Activated CD4-positive, alpha-beta memory T cell treated with anti-CD3 and anti-CD28 coated beads for 36 hours (primary cell): ENCODE measurements around the gene PVALEF. TPM values are rescaled to one million over a fixed set of nuclear protein-coding genes. Genes with fewer than 3 reads are reported as not detected.
A peak's percentile ranks its signal among the peaks of the same experiment; 100 is the strongest.

Experiments used
- CTCF ChIA-PET: fragments of 350-600 bp; sonication (Branson Sonifier 250); formaldehyde crosslinking; loops from one replicate; lab custom pipeline; 2021; ENCODE audit warnings: antibody characterized with exemption, inconsistent platforms; lab: Charles Lee
- POLR2A ChIA-PET: fragments of 350-600 bp; sonication (Branson Sonifier 250); formaldehyde crosslinking; loops from one replicate; lab custom pipeline; 2021; ENCODE audit warnings: antibody characterized with exemption; lab: Charles Lee
- DNase-seq: peaks from one replicate; pipeline ENCODE4 v3.0.0-alpha.2; 2020
- H3K27ac Mint-ChIP-seq: one replicate; pipeline ENCODE4 v1.8.0; 2021; ENCODE audit warnings: mixed read lengths
- H3K27me3 Mint-ChIP-seq: one replicate; pipeline ENCODE4 v1.8.0; 2021; ENCODE audit warnings: mixed read lengths
- H3K36me3 Mint-ChIP-seq: one replicate; pipeline ENCODE4 v1.8.0; 2021; ENCODE audit warnings: mixed read lengths
- H3K4me1 Mint-ChIP-seq: one replicate; pipeline ENCODE4 v1.8.0; 2021; ENCODE audit warnings: low read depth, mixed read lengths
- H3K4me3 Mint-ChIP-seq: one replicate; pipeline ENCODE4 v1.8.0; 2021; ENCODE audit warnings: mild to moderate bottlenecking, mixed read lengths
- H3K9me3 Mint-ChIP-seq: one replicate; pipeline ENCODE4 v1.8.0; 2021; ENCODE audit warnings: mixed read lengths
- intact Hi-C: fragments of 100-400 bp; cut with micrococcal nuclease; formaldehyde crosslinking; loops from one replicate; pipeline ENCODE4 v1.15.1; 2023
- total RNA-seq, 2 experiments: library from RNA; stranded (reverse); gene quantifications; one replicate each; pipeline ENCODE4 v1.2.3, GENCODE V29; 2021

PVALEF gene
- total RNA-seq, 2 experiments from 2014 or later, result not detected

DNA sequence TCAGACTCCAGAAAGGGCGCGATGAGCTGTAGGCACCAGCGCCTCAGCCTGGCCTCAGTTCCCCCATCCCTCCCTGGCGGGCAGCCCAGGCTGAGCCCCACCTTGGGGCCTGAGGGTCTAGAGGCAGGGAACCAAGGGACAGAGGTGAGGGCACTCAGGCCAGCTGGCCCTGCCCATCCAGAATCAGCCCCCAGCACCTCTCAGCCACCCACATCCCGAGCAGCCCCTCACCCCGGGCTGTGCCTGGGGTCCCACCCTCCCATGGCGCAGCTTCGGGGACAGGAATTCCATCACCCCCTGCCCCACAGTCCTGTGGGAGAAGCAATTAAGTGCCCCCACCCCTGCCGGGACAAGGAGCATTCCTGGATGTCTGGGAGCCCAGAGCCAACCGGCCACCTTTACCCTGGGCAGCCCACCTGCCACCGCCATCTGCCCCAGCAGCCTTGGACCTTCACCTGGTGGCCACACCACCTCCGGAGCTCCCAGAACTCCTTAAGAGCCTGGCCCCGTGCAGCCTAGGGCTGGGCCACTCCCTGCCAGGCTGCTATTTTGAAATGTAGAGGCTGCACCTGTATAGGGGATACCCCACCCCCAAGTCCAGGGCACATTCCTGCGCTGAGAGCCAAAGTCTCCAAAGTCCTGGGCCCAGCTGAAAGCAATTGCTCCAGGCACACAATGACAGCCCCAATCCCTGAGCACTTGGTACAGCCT lies 33.7 kb upstream of the PVALEF start:
- POLR2A ChIA-PET, result no interaction called here
- Mint-ChIP-seq H3K9me3 (no peaks in the 10 kb centered on the region), H3K27ac (no peak overlapping the region), H3K4me3 (no peak overlapping the region), H3K27me3 (no peaks in the 10 kb centered on the region), H3K4me1 (no peaks in the 10 kb centered on the region), H3K36me3 (no peaks in the 10 kb centered on the region)
- intact Hi-C loops, result no loop called here
- DNase-seq, result no peak
- CTCF ChIA-PET, result no interaction called here

- Mint-ChIP-seq H3K36me3 (no peaks in the 10 kb centered on the region), H3K27me3 (no peaks in the 10 kb centered on the region), H3K4me3 (no peak overlapping the region), H3K4me1 (no peaks in the 10 kb centered on the region), H3K9me3 (no peaks in the 10 kb centered on the region), H3K27ac (no peak overlapping the region)
- intact Hi-C loops, result no loop called here
- DNase-seq, result no peak
- POLR2A ChIA-PET, result no interaction called here
- CTCF ChIA-PET, result no interaction called here
Measured at GRCh38 chr17:81132197-81132540, 33.1 kb upstream of the PVALEF start.

DNA sequence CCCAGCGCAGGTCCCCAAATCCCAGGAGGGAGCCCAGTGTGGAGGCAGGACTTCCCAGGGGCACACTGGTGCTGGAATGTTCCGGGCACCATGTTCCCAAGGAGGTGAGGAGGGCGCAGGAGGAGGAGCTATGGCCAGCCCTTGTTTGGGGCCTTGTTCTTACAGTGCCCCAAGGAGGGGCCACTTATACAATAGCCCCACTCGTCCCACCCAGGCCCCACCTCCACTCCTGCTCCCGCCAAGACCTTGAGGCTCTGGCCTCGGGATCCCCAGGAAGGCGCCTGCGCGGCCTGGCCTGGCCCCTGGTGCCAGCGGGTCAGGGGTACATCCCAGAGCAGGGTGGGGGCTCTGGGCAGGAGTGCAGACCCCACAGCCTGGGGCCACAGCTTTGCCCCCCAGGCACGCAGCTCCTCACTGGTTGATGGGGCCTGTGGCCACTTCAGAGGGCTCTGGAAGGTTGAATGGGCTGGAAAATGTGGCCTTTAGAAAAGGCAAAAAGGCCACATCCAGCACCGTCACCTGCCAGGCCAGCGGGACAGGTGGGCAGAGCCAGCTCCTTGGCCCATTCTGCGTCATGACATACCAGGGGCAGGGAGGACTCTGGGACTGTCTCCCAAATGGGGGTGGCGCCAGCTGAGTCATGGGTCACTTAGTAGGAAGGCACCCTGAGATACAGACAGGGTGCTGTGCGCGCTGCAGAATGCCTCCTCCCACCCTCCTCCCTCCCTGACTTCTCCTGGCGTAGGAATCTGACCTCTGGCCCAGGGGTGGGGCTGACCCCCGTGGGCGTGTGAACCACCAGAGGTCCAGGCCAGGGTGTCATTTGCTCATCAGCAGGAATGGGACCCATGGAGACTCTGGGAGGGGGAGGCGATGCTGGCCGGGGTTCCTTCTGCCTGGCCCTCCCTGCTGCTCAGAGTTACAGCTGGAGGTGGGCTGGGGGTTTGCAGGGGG lies 32.3 kb upstream of the PVALEF start:
- no peak overlapping the region for H3K4me3 Mint-ChIP-seq
- no peaks in the 10 kb centered on the region for H3K36me3 Mint-ChIP-seq
- ChIA-PET CTCF (no interaction called here), POLR2A (no interaction called here)
- no peak overlapping the region for H3K27ac Mint-ChIP-seq
- H3K27me3 Mint-ChIP-seq, result no peaks in the 10 kb centered on the region
- H3K9me3 Mint-ChIP-seq, result peaks cover 6% of the 10 kb centered on the region
- DNase-seq, result no peak
- no peaks in the 10 kb centered on the region for H3K4me1 Mint-ChIP-seq
- intact Hi-C loops, result no loop called here

DNA sequence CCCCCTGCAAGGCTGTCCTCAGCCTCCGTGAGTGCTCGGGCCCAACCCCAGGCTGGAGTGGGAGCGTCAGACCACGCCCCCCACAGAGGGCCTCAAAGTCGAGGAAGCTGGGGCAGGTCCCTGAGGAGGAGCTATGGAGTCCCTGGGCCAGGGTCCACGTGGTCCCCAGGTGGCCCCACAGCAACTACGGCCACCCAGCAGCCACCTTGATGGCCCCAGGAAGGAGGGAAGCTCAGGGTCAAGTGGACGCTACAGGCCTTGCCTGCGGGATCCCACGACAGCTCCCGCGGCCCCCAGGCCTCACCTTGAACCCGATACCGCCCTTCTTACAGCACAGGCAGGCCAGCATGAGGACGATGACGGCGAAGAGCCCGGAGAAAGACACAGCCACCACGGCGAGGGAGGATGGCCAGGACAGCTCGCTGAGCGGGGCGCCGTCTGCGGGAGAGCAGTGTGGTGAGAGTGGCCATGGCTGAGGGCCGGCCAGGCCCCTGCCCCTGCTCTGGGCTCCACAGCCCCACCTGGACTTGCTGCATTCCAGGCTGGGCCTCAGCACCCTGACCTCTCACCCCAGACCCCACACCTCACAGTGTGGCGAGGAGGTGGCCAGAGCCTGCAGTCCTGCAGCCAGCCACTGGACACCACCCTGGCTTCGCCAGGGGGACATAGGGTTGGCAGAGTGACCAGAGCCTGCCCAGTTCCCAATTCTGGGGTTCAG lies 31.1 kb upstream of the PVALEF start:
- ChIA-PET CTCF (no interaction called here), POLR2A (no interaction called here)
- Mint-ChIP-seq H3K36me3 (no peaks in the 10 kb centered on the region), H3K4me3 (no peak overlapping the region), H3K4me1 (no peaks in the 10 kb centered on the region), H3K27ac (no peak overlapping the region), H3K9me3 (peaks cover 17% of the 10 kb centered on the region), H3K27me3 (no peaks in the 10 kb centered on the region)
- no peak for DNase-seq
- intact Hi-C loops, result no loop called here

GRCh38 chr17:81135505-81136278 lies 29.6 kb upstream of the PVALEF start:
- H3K27ac Mint-ChIP-seq, result no peak overlapping the region
- ChIA-PET POLR2A (no interaction called here), CTCF (no interaction called here)
- H3K4me1 Mint-ChIP-seq, result no peaks in the 10 kb centered on the region
- H3K9me3 Mint-ChIP-seq, result peaks cover 17% of the 10 kb centered on the region
- peaks cover 2% of the 10 kb centered on the region for H3K27me3 Mint-ChIP-seq
- H3K36me3 Mint-ChIP-seq, result no peaks in the 10 kb centered on the region
- DNase-seq, result no peak
- no peak overlapping the region for H3K4me3 Mint-ChIP-seq
- intact Hi-C loops, result no loop called here

DNA sequence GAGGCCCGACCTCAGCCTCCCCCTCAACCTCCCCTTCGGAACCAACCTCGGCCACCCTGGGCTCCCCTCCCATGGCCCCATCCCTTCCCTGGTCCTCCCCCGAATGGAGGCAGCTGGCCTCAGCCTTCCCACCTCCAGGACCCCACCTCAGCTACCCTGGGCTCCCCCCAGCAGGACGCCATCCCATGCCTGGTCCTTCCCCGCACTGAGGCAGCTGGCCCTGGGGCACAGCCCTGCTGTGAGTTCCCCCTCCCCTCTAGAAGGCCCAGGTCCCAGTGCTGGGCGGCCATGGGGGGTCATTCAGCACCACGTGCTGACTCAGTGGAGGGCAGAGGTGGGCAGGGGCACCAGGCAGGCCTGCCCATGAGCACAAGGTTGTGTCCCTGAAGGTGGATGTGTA lies 28.9 kb upstream of the PVALEF start:
- intact Hi-C loops, result no loop called here
- H3K9me3 Mint-ChIP-seq, result peaks cover 17% of the 10 kb centered on the region
- no peaks in the 10 kb centered on the region for H3K4me1 Mint-ChIP-seq
- CTCF ChIA-PET, result no interaction called here
- no peak overlapping the region for H3K27ac Mint-ChIP-seq
- no peak overlapping the region for H3K4me3 Mint-ChIP-seq
- peaks cover 2% of the 10 kb centered on the region for H3K27me3 Mint-ChIP-seq
- H3K36me3 Mint-ChIP-seq, result no peaks in the 10 kb centered on the region
- no peak for DNase-seq
- POLR2A ChIA-PET, result no interaction called here

GRCh38 chr17:81137248-81137647 lies 28.1 kb upstream of the PVALEF start:
- Mint-ChIP-seq H3K36me3 (no peaks in the 10 kb centered on the region), H3K9me3 (peaks cover 17% of the 10 kb centered on the region), H3K4me1 (no peaks in the 10 kb centered on the region), H3K27ac (no peak overlapping the region), H3K4me3 (no peak overlapping the region), H3K27me3 (peaks cover 2% of the 10 kb centered on the region)
- ChIA-PET POLR2A (no interaction called here), CTCF (no interaction called here)
- DNase-seq, result no peak
- intact Hi-C loops, result no loop called here

GRCh38 chr17:81138083-81138482 lies 27.2 kb upstream of the PVALEF start:
- CTCF ChIA-PET, result no interaction called here
- no peak for DNase-seq
- intact Hi-C loops, result no loop called here
- Mint-ChIP-seq H3K27ac (no peak overlapping the region), H3K36me3 (no peaks in the 10 kb centered on the region), H3K4me3 (no peak overlapping the region), H3K4me1 (no peaks in the 10 kb centered on the region), H3K9me3 (peaks cover 17% of the 10 kb centered on the region), H3K27me3 (peaks cover 2% of the 10 kb centered on the region)
- POLR2A ChIA-PET, result no interaction called here

DNA sequence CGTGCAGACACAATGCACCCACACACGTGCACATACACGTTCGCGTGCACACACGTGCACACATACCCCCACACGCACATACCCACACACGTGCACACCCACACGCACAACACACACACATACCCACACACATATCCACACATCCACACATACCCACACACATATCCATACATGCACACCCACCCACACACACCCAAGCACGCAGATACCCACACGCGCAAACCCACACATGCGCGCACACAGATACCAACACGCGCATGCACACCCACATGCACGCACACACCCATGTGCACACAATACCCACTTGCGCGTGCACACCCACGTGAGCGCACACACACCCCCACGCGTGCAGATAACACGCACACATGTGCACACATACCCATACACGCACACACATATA lies 26.8 kb upstream of the PVALEF start:
- peaks cover 17% of the 10 kb centered on the region for H3K9me3 Mint-ChIP-seq
- H3K4me1 Mint-ChIP-seq, result no peaks in the 10 kb centered on the region
- no peak for DNase-seq
- POLR2A ChIA-PET, result no interaction called here
- intact Hi-C loops, result no loop called here
- H3K27ac Mint-ChIP-seq, result peak overlapping the region; percentile 30
- H3K4me3 Mint-ChIP-seq, result no peak overlapping the region
- CTCF ChIA-PET, result no interaction called here
- H3K36me3 Mint-ChIP-seq, result no peaks in the 10 kb centered on the region
- H3K27me3 Mint-ChIP-seq, result peaks cover 2% of the 10 kb centered on the region

DNA sequence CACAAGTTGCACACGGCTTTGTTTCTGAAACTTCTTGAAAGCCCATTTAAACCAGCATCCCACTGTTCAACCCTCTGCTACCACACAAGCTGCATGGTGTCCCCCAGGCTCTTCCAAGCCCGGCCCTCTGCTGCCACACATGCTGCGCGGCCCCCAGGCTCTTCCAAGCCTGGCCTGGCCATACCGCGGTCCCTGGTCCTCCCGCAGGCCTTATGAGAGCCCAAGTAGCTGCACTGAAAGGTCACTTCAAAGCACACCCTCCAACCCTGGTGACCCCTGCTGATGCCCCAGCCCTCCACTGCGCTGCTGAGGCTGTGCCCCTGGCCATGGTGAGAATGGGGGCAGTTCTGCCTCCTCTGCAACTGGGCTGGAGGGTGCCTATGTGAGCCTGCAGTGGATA lies 25.9 kb upstream of the PVALEF start:
- peaks cover 17% of the 10 kb centered on the region for H3K9me3 Mint-ChIP-seq
- ChIA-PET POLR2A (no interaction called here), CTCF (no interaction called here)
- peaks cover 2% of the 10 kb centered on the region for H3K27me3 Mint-ChIP-seq
- no peak overlapping the region for H3K4me3 Mint-ChIP-seq
- intact Hi-C loops, result no loop called here
- H3K27ac Mint-ChIP-seq, result no peak overlapping the region
- no peaks in the 10 kb centered on the region for H3K36me3 Mint-ChIP-seq
- no peak for DNase-seq
- H3K4me1 Mint-ChIP-seq, result no peaks in the 10 kb centered on the region

DNA sequence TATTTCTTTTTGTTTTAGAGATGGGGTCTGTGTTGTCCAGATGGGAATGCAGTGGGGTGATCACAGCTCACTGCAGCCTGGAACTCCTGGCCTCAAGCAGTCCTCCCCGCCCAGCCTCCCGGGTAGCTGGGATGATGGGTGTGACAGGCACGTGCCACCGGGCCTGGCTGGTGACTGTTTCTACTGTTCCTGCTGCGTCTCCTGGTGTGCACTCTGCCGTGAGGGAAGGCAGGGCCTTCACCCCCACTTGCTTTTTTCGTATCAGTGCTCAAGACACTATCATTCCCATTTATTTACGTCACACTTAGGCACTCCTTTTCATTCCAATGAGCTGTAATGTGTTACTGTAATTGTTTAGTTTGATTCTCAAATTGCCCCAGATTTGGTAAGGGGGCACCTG lies 25.3 kb upstream of the PVALEF start:
- Mint-ChIP-seq H3K4me1 (no peaks in the 10 kb centered on the region), H3K27ac (no peak overlapping the region), H3K27me3 (peaks cover 2% of the 10 kb centered on the region), H3K9me3 (peaks cover 17% of the 10 kb centered on the region), H3K4me3 (no peak overlapping the region), H3K36me3 (no peaks in the 10 kb centered on the region)
- DNase-seq, result no peak
- POLR2A ChIA-PET, result no interaction called here
- intact Hi-C loops, result no loop called here
- CTCF ChIA-PET, result no interaction called here

DNA sequence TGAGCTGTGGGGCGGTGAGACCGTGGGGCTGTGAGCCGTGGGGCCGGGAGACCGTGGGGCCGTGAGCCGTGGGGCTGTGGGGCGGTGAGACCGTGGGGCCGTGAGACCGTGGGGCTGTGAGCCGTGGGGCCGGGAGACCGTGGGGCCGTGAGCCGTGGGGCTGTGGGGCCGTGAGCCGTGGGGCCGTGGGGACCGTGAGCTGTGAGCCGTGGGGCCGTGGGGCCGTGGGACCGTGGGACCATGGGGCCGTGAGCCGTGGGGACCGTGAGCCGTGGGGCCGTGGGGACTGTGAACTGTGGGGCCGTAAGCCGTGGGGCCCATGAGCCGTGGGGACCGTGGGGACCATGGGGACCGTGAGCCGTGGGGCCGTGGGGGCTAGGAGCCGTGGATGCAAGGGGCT lies 24.6 kb upstream of the PVALEF start:
- DNase-seq, result no peak
- H3K9me3 Mint-ChIP-seq, result peaks cover 17% of the 10 kb centered on the region
- no peak overlapping the region for H3K4me3 Mint-ChIP-seq
- H3K4me1 Mint-ChIP-seq, result no peaks in the 10 kb centered on the region
- H3K27ac Mint-ChIP-seq, result no peak overlapping the region
- POLR2A ChIA-PET, result no interaction called here
- CTCF ChIA-PET, result no interaction called here
- no peaks in the 10 kb centered on the region for H3K36me3 Mint-ChIP-seq
- intact Hi-C loops, result no loop called here
- peaks cover 2% of the 10 kb centered on the region for H3K27me3 Mint-ChIP-seq
